HFF-Myc (cell line): ENCODE results near the gene UGT1A8.
"Not testable (repeated sequence)": the region's sequence is repeated elsewhere in the genome, so short reads cannot be mapped to it uniquely, and the experiment has no call there.

Source experiments
- DNase-seq: peaks from one replicate; pipeline ENCODE4 v3.0.0-alpha.2; 2011; ENCODE audit warnings: low read depth; ENCODE audit errors: extremely low read depth
- H3K4me3 ChIP-seq: replicated peaks from 2 replicates; pipeline ENCODE4 v1.5.1; 2011; ENCODE audit warnings: low read depth, mild to moderate bottlenecking, control low read depth, low read length
- CTCF ChIP-seq: IDR thresholded peaks from 2 replicates; pipeline ENCODE4 v1.5.1; 2012; ENCODE audit warnings: mild to moderate bottlenecking, low read depth, low read length, control low read depth; ENCODE audit errors: missing control alignments

UGT1A8 gene

GRCh38 chr2:233605680-233606079 is 11.8 kb upstream of the UGT1A8 start:
- TF ChIP-seq CTCF = no peak
- DNase-seq = no peak
- H3K4me3 ChIP-seq = no peak overlapping the region

- TF ChIP-seq CTCF = no peak
- DNase-seq = no peak
- no peak overlapping the region for H3K4me3 ChIP-seq
Measured at GRCh38 chr2:233611284-233611683, 6.1 kb upstream of the UGT1A8 start.

GRCh38 chr2:233620204-233620603 is 2.8 kb downstream of the UGT1A8 start:
- no peak for TF ChIP-seq CTCF
- DNase-seq = no peak
- no peak overlapping the region for H3K4me3 ChIP-seq

- not testable (repeated sequence) for H3K4me3 ChIP-seq, DNase-seq
Measured at GRCh38 chr2:233621863-233622262, 4.4 kb downstream of the UGT1A8 start.

GRCh38 chr2:233627331-233628025 is 10.0 kb downstream of the UGT1A8 start:
- H3K4me3 ChIP-seq = no peak overlapping the region
- no peak for TF ChIP-seq CTCF
- no peak for DNase-seq

GRCh38 chr2:233636306-233636705 is 18.9 kb downstream of the UGT1A8 start, which contains the start of gene UGT1A10:
UGT1A10 (plus strand) TSS chr2:233636448; CDS start chr2:233636523, 75 bp downstream.
- not testable (repeated sequence) for DNase-seq, H3K4me3 ChIP-seq

- H3K4me3 ChIP-seq = no peak overlapping the region
- no peak for TF ChIP-seq CTCF
- DNase-seq = no peak
Measured at GRCh38 chr2:233638836-233639235, 21.4 kb downstream of the UGT1A8 start.

- no peak overlapping the region for H3K4me3 ChIP-seq
- TF ChIP-seq CTCF = no peak
- DNase-seq = no peak
Measured at GRCh38 chr2:233639860-233640259, 22.4 kb downstream of the UGT1A8 start.
